GM12878 (cell line): ENCODE results near the gene NDUFA11. TPM values are rescaled to one million over a fixed set of nuclear protein-coding genes. Genes with fewer than 3 reads are reported as not detected.

Experiments used
- ATAC-seq: fragments of 200-7000 bp; cut with Tn5 transposase; 3 replicates; pipeline ENCODE4 v1.9.1; 2020; ENCODE audit warnings: mild to moderate bottlenecking, moderate library complexity
- BruUV-seq: library from RNA; stranded (reverse); fragments of 400-500 nt; replicated peaks from 2 replicates; lab custom pipeline; 2021; lab: Mats Ljungman, UMichigan
- CTCF ChIA-PET: fragments of 300-600 bp; sonication (Branson Sonifier 250); formaldehyde crosslinking; extraction: SDS; loops from one replicate; lab custom pipeline; 2021; ENCODE audit warnings: inconsistent platforms; lab: Yijun Ruan, JAX
- POLR2A ChIA-PET: fragments of 350-600 bp; formaldehyde crosslinking; extraction: SDS; loops from one replicate; lab custom pipeline; 2021; ENCODE audit warnings: inconsistent platforms; lab: Charles Lee
- RAD21 ChIA-PET: fragments of 300-600 bp; sonication (Branson Sonifier 250); formaldehyde crosslinking; loops from one replicate; lab custom pipeline; 2023; ENCODE audit warnings: antibody characterized with exemption; ENCODE audit not compliant: unreplicated experiment; lab: Charles Lee
- SMC1A ChIA-PET: fragments of 300-600 bp; sonication (Branson Sonifier 250); formaldehyde crosslinking; loops from one replicate; lab custom pipeline; 2023; ENCODE audit not compliant: unreplicated experiment, uncharacterized antibody; lab: Charles Lee
- DNase-seq: peaks from one replicate; pipeline ENCODE4 v3.0.0-alpha.2; 2011; ENCODE audit warnings: low read depth, low spot score
- FAIRE-seq: peaks from 3 replicates; lab custom pipeline; 2011; peaks lifted over from hg19 to GRCh38; lab: Jason Lieb, UNC
- H2AFZ ChIP-seq: 2 replicates; pipeline ENCODE4 v1.6.0; 2011; ENCODE audit warnings: low read depth, low read length, control low read depth; ENCODE audit not compliant: control insufficient read depth
- H3K27ac ChIP-seq: 2 replicates; pipeline ENCODE4 v1.5.1; 2011; ENCODE audit warnings: control low read depth; ENCODE audit not compliant: control insufficient read depth, insufficient read depth
- H3K27me3 ChIP-seq, 2 experiments: replicated peaks in 1 of 2; 2 replicates each; pipeline versions ENCODE4 v1.6.0 to v1.6.1; 2011; ENCODE audit warnings: low read length in 1 of 2; ENCODE audit not compliant: control insufficient read depth in 2 of 2, insufficient read depth in 2 of 2
- H3K36me3 ChIP-seq, 2 experiments: 2 replicates each; pipeline ENCODE4 v1.5.1; 2011; ENCODE audit warnings: low read length in 1 of 2; ENCODE audit not compliant: control insufficient read depth in 2 of 2, insufficient read depth in 2 of 2
- H3K4me1 ChIP-seq: 2 replicates; pipeline ENCODE4 v1.6.1; 2011; ENCODE audit warnings: mild to moderate bottlenecking, low read length, moderate library complexity, mixed read lengths; ENCODE audit not compliant: control insufficient read depth, insufficient read depth
- H3K4me2 ChIP-seq: 2 replicates; pipeline ENCODE4 v1.6.0; 2011; ENCODE audit warnings: control low read depth; ENCODE audit not compliant: control insufficient read depth, insufficient read depth
- H3K4me3 ChIP-seq: fragments of 200-600 bp; sonication (generic); 2 replicates; pipeline ENCODE4 v1.5.1; 2016
- H3K79me2 ChIP-seq: 2 replicates; pipeline ENCODE4 v1.6.0; 2011; ENCODE audit warnings: low read length; ENCODE audit not compliant: control insufficient read depth, insufficient read depth
- H3K9ac ChIP-seq: 2 replicates; pipeline ENCODE4 v1.8.0; 2011; ENCODE audit warnings: low read length, control low read depth, mixed read lengths; ENCODE audit not compliant: control insufficient read depth, insufficient read depth
- H3K9me3 ChIP-seq: replicated peaks from 3 replicates; pipeline ENCODE4 v1.5.1; 2011; ENCODE audit warnings: mild to moderate bottlenecking, low read length; ENCODE audit not compliant: control insufficient read depth, insufficient read depth
- H4K20me1 ChIP-seq: 2 replicates; pipeline ENCODE4 v1.6.0; 2011; ENCODE audit not compliant: control insufficient read depth, insufficient read depth
- BHLHE40 ChIP-seq, 2 experiments: fragments of 450-650 bp in 1 of 2; IDR thresholded peaks; 2 replicates each; pipeline ENCODE4 v1.6.1; 2011 to 2017; ENCODE audit warnings: low read depth in 2 of 2, borderline replicate concordance in 1 of 2, improper control_type of control experiment in 1 of 2, low read length in 1 of 2, mild to moderate bottlenecking in 1 of 2
- E4F1 ChIP-seq: fragments of 450-650 bp; IDR thresholded peaks from 2 replicates; pipeline ENCODE4 v1.6.1; 2018; ENCODE audit warnings: borderline replicate concordance, mild to moderate bottlenecking; ENCODE audit not compliant: partially characterized antibody
- EP300 ChIP-seq, 2 experiments: fragments of 150-350 bp in 1 of 2; IDR thresholded peaks; 2 replicates each; pipeline ENCODE4 v1.6.1; 2011 to 2012; ENCODE audit warnings: low read depth in 2 of 2, low read length in 2 of 2, borderline replicate concordance in 1 of 2, improper control_type of control experiment in 1 of 2, inconsistent platforms in 1 of 2; ENCODE audit not compliant: control insufficient read depth in 1 of 2
- HDAC6 ChIP-seq: fragments of 200-600 bp; sonication (generic); IDR thresholded peaks from one replicate; pipeline ENCODE4 v1.8.0; 2017; ENCODE audit warnings: antibody characterized with exemption; ENCODE audit not compliant: unreplicated experiment
- IKZF2 ChIP-seq, 2 experiments: fragments of 450-650 bp; IDR thresholded peaks; 2 replicates each; pipeline ENCODE4 v1.6.1; 2017; ENCODE audit warnings: mild to moderate bottlenecking in 2 of 2, moderate library complexity in 2 of 2
- IRF4 ChIP-seq: IDR thresholded peaks from 2 replicates; pipeline ENCODE4 v1.6.1; 2011; ENCODE audit warnings: low read depth, low read length
- MEF2B ChIP-seq: fragments of 450-650 bp; IDR thresholded peaks from 2 replicates; pipeline ENCODE4 v1.6.1; 2018; ENCODE audit warnings: mild to moderate bottlenecking, moderate library complexity; ENCODE audit not compliant: partially characterized antibody, poor library complexity, severe bottlenecking
- NFXL1 ChIP-seq: fragments of 450-650 bp; IDR thresholded peaks from 2 replicates; pipeline ENCODE4 v1.6.1; 2017; ENCODE audit warnings: antibody characterized with exemption, mild to moderate bottlenecking, borderline replicate concordance
- NR2F1 ChIP-seq: fragments of 450-650 bp; conservative IDR thresholded peaks from 2 replicates; pipeline ENCODE4 v1.6.1; 2017; ENCODE audit warnings: mild to moderate bottlenecking
- PAX5 ChIP-seq: IDR thresholded peaks from 2 replicates; pipeline ENCODE4 v1.6.1; 2011; ENCODE audit warnings: low read depth, low read length, borderline replicate concordance
- SPI1 ChIP-seq: IDR thresholded peaks from 2 replicates; pipeline ENCODE4 v1.6.1; 2011; ENCODE audit warnings: low read depth, mild to moderate bottlenecking, low read length, moderate library complexity, borderline replicate concordance; ENCODE audit not compliant: insufficient read depth
- ZSCAN29 ChIP-seq: fragments of 450-650 bp; IDR thresholded peaks from 2 replicates; pipeline ENCODE4 v1.6.1; 2017; ENCODE audit warnings: mild to moderate bottlenecking, moderate library complexity
- WGBS: methylation state at CpG from one replicate; pipeline ENCODE4 v1.1.6; 2016; ENCODE audit warnings: low lambda C conversion rate; ENCODE audit not compliant: insufficient replicate concordance, insufficient coverage; ENCODE audit errors: missing lambda C conversion rate; 5-methylcytosine and 5-hydroxymethylcytosine counted together
- in situ Hi-C: fragments of 300-500 bp; cut with MboI; formaldehyde crosslinking; loops from 9 replicates; pipeline ENCODE4 v1.14.3; 2018; ENCODE audit warnings: mixed read lengths
- intact Hi-C: fragments of 100-400 bp; cut with micrococcal nuclease; formaldehyde crosslinking; loops from one replicate; pipeline ENCODE4 v1.14.2; 2022; ENCODE audit not compliant: unreplicated experiment
- polyA plus RNA-seq, 11 experiments: library from polyadenylated mRNA; depleted of rRNA in 4 of 11; unstranded in 6 of 11; stranded (reverse) in 5 of 11; fragments of >200 nt; fragmentation: Nextera tagmentation in 4 of 11; fragmentation: Illumina TruSeq in 1 of 11; extraction: Ambion mirVana in 4 of 11; extraction: Trizol in 1 of 11; gene quantifications; 1 replicate in 1 of 11; 2 replicates in 10 of 11; pipeline versions ENCODE4 v1.2.1 to v1.2.3, GENCODE V29; 2011 to 2016; ENCODE audit warnings: inconsistent platforms in 2 of 11, missing spikeins in 2 of 11, low read depth in 1 of 11
- total RNA-seq, 4 experiments: library from RNA; depleted of rRNA in 3 of 4; stranded (reverse); fragments of >200 nt in 3 of 4; fragmentation: Illumina TruSeq in 1 of 4; extraction: Trizol in 1 of 4; gene quantifications; 2 replicates each; pipeline versions ENCODE4 v1.2.1 to v1.2.3, GENCODE V29; 2013 to 2021

Gene NDUFA11
- total and polyA plus RNA-seq, 10 of the 15 experiments (the other 5 are each of a cell fraction or from before 2014, with no cell fraction given), result 108 to 600 (median 289) TPM

- TF ChIP-seq E4F1, result no peak
Observed at GRCh38 chr19:5929179-5929578, 25.6 kb upstream of the NDUFA11 start (continued).

GRCh38 chr19:5927441-5927821 is 23.8 kb upstream of the NDUFA11 start:
- in situ Hi-C loops (no loop called here), intact Hi-C loops (no loop called here)
- ATAC-seq (peak; percentile 99), FAIRE-seq (peak; percentile 88), DNase-seq (peak; percentile 19)
- no TSS peak for BruUV-seq
- Histone ChIP-seq H3K9ac (peak overlapping the region; percentile 13; the same call in 1 of the 2 replicates), H3K27me3 (no peaks in the 10 kb centered on the region), H3K4me2 (0 out of 2 replicates have a peak overlapping the region, but pooled peaks have one; percentile 9), H3K9me3 (no peaks in the 10 kb centered on the region), H3K79me2 (no peaks in the 10 kb centered on the region), H3K36me3 (peaks cover 30 to 53% of the 10 kb centered on the region in 2 experiments), H2AFZ (no peak overlapping the region), H3K4me1 (peaks cover 15% of the 10 kb centered on the region), H4K20me1 (no peaks in the 10 kb centered on the region), H3K27ac (no peak overlapping the region; the same call in 1 of the 2 replicates), H3K4me3 (no peak overlapping the region)
- POLR2A ChIA-PET, result no interaction called here
- SMC1A ChIA-PET, result no interaction called here
- RAD21 ChIA-PET, result no interaction called here
- WGBS, result 17% methylated on average over 8 of the region's 8 CpGs
- TF ChIP-seq IRF4, result peak; percentile 80
- peak; percentile 74; the same call in 1 of the 2 replicates for TF ChIP-seq PAX5
- 0 out of 2 replicates have a peak, but pooled peaks have one; percentile 24 for TF ChIP-seq NR2F1
- TF ChIP-seq NFXL1, result no peak
- TF ChIP-seq SPI1, result peak; percentile 94
- TF ChIP-seq MEF2B, result peak; percentile 62
- TF ChIP-seq EP300 (IDR thresholded peaks at IDR 0.05; ENCODE audit: borderline replicate concordance in 1 of 2, control insufficient read depth in 1 of 2, low read depth in 2 of 2, low read length in 2 of 2), result 0 out of 4 replicates have a peak, but pooled peaks of 1 of the 2 experiments have one; percentile 49
- TF ChIP-seq HDAC6, result no peak
- TF ChIP-seq IKZF2 (IDR thresholded peaks at IDR 0.05), result peak in 1 of 2 experiments; percentile 45; a peak in 2 of 4 replicates
- peak in 1 of 2 experiments; percentile 47; a peak in 1 of 4 replicates for TF ChIP-seq BHLHE40 (IDR thresholded peaks at IDR 0.05; ENCODE audit: borderline replicate concordance in 1 of 2, low read depth in 2 of 2, low read length in 1 of 2)
- TF ChIP-seq ZSCAN29, result no peak
- CTCF ChIA-PET, result no interaction called here
